GM18517 (cell line): ENCODE measurements around the gene CLASP1.
"Not testable (repeated sequence)": the region's sequence is repeated elsewhere in the genome, so short reads cannot be mapped to it uniquely, and the experiment has no call there.

Experiments used
- ATAC-seq: cut with Tn5 transposase; IDR thresholded peaks from one replicate; pipeline ENCODE4 v1.9.1; 2021; ENCODE audit warnings: mild to moderate bottlenecking, moderate library complexity; ENCODE audit not compliant: unreplicated experiment

CLASP1 gene

DNA sequence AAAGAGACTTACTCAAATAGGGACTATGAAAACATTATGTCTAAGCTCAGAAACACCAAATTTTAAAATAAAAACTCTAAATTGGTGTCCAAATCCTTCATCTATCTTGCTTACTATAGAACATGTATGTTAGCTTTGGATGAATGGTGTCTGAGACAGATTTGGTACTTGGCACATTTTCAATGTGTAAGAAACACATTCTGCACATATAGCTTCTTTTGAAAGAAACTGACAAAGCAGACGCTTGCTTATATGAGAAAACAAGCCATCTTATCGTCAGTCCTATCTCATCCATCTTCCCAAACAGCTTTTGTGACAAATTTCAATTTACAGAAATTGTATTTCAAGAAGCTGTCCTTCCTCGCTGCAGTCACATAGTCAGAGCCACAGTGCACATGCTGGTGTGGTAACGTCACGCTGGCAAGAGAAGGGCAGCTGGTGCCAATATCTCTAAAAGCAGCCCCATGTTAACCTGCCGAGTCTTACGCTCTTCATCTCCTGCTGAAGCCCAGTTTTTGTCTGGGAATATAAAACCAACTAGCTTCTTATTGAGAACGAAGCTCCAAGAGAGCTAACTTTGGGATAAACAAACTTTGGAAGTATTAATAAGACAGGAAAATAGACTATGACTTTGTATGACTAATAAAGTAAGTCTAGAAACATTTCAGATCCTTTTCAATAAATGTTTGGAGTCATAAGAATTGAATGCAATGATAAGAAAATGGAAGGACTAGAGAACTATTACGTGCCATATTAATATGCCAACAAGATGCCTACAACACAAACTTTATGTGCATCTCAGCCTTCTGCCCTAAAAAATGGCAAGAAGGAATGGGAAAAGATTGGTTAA, 289.3 kb downstream of the CLASP1 start:
- no peak for ATAC-seq

DNA sequence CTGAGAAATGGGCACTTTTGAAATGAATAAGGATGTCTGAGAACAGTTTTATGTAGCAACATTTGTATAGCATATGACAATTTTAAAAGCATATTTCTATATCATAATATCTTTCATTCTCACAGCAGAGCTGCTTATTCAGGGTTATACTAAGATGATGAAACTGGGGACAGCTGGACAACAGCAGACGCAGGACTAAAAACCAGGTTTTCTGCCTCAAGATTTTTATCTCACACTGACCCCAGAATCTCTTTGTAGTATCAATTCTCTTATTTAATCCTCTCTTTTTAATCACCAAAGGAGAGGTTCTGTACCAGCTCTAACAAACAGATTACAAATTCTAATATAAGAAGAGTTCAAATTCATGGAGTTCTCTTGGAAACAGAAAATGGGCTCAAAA, 290.1 kb downstream of the CLASP1 start:
- no peak for ATAC-seq

DNA sequence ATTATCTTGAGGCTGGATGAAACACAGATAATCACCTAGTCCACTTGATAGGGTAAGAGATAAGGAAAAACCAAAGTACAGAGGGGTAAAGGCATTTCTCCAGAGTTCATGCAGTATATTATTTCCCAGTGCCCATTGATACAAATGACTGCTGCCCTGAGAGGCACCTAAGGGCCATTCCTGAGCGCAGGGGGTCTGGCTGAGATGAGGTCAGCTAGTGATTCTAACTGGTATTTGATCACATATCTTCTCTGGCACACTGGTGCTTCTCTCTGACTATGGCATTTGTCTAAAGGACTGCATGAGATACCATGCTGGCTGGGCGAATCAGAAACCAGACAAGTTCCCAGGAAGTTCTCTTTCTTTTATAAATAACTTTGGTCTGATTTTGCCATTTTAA, 291.0 kb downstream of the CLASP1 start:
- no peak for ATAC-seq

DNA sequence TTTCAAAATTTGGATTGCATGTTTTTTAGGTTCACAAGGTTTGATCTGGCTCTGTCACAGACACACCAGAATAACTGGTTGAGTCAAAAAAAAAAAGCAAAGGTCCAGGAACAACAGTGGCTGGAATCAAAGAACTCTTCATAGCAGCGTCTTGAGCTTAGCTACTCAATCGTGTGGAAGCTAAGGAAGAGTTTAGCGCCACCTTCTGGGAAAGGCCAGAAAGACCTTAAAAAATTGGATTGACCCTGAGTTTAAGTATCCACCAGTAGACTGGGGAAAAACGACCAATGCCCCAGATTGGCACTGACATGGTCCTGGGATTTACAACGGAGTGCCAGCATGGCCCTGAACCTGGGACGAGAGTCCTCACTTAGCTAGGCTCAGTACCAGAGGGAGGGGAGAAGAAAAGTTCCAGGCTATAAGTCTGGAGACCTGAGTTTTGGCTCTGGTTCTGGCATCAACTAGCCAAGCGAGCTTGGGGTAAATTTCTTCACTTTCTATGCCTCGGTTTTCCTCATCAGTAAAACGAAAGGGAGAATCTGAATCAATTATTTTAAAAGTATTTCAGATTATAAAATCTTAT, 293.1 kb downstream of the CLASP1 start:
- ATAC-seq: no peak

DNA sequence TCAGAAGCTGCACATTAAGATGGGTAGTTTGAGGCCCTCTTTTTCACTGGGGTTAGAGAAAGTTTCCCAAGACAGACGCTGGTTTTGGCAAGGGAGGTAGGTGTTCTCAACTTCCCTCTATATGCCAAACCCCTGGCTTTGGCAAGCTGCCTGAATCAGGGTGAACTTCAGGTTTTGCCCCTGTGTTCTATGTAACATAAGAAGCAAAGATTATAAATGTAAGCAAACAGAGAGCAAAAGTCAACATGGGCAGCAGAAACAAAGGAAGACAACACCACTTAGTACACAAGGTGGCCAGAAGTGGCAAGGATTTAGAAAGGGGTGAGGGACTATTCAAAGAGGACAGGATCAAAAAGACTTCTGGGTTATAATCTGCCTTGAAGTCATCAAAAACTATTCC, 293.8 kb downstream of the CLASP1 start:
- ATAC-seq: no peak

DNA sequence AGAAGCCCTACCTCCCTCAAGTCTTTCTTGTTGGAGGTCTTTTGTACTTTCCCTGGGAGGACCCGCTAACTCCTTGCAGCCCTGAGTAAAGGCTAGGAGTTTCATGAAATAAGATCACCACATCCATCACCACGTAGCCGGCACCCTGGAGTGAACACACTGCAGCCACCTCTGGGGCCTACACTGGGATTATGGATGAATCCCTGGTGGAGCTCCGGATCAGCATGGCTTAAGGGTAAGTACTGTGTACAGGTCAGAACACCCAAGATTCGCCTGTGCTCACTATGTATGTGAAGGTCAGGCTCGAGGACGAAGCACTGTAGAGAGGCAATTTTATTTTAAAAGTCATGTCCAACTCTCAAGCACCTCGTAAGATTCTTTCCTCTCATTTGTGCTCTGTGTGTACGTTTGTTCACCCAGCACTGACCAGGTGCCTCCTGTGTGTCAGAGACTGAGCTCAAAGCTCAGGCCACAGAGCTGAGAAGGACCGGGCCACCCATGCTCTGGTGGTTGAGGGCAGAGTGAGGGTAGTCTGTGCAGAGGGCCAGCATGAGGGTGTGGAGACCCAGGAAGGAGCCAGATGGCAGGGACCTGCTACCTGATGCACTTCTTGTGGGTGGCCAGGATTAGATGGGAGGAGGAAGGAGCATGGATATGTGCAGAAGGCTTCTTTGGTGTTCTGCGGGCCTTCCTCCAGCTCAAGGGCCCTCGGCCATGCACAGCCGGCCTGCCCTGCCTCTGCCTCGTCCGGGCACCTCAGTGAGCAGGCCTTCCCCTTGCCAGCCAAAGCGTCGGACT, 297.5 kb downstream of the CLASP1 start:
- no peak for ATAC-seq

DNA sequence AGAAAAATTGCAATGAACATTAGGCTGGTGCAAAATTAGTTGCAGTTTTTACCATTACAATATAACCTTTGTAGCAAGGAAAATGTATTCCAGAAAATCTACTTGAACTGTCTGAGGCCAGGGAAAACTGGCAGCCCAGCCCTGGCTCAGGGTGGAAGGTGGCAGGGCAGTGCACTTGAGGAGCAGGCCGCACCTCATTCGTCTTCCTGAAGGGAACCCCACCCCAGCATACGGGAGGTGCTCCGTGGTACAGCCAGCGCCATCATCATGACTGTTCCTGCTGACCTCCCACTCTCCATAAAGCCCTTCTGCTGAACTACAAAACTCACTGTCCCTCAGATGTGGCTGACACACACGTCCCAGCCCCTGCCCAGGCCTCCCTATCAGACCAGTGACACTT, 298.4 kb downstream of the CLASP1 start:
- no peak for ATAC-seq

DNA sequence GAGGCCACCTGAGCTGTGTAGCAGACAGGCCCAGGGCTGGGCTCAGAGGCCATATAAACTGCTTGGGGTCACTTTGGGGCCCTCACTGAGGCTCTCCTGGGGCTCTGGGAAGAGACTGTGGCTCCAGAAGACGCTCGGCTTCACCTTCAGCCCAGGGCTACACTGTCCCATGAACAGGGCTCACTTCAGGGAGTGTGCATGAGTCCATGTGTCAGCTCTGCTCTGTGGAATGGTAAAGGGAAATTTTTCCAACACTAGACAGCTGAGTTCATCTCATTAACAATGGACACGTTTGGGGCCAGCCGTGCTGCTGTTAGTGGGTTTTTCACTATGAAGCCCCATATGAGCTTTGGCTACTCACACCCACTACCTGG, 298.9 kb downstream of the CLASP1 start:
- no peak for ATAC-seq

DNA sequence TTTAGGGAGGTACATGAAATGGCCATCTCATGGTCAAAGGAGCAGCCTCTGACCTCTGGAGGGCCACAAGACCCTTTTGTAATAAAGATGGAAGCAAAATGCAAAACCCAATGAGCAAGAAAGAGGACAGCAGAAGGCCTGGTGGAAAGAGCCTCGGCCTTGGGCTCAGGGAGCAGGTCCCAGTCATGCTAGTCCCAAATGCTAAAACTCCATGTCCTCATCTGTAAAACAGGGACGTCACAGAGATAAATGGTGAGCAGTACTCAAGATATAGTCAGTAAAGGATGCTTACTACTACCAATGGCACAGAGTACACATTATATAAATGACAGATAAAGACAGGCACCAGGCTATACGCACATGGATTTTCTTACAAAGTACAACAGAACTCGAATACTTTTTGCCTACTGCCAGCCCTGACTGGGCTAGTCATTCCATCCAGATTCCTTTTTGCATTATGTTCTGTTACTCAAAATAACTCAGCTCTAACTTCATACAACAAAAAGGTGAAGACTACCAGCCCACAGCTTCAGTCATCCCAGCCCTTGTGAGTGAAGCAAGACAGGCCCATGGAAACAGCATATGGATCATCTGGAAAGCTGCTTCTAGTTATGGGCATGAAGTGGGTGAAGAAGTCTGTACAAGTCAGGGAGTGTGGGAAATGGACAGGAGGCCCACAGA, 299.4 kb downstream of the CLASP1 start:
- ATAC-seq: no peak

DNA sequence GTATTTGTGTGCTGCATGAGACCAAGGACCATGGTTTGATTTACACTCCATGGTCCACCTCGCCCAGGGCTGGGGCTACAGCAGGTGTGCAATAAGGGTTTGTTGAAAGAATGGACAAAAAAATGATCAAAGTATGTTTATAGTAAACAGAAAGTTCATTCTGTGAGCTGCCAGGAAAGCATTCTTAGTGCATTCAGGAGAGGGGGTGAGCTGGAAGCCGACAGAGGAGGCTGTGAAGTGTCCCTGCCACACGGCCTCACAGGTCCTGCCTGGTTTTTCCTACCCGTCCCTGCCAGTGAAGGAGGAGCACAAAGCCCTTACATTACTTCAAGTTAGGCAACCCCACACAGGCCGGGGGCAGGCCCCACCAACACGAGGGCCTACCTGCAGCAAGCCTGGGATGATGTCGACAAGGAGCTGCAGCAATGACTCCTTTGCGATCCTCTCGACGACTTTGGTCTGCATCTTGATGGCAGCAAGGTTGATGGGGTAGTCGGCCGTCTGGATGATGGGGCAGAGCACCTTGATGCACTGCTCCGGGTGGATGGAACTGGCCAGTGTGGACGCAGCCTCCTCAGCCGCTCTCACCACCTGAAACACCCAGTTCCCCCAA, 301.0 kb downstream of the CLASP1 start:
- ATAC-seq: no peak

DNA sequence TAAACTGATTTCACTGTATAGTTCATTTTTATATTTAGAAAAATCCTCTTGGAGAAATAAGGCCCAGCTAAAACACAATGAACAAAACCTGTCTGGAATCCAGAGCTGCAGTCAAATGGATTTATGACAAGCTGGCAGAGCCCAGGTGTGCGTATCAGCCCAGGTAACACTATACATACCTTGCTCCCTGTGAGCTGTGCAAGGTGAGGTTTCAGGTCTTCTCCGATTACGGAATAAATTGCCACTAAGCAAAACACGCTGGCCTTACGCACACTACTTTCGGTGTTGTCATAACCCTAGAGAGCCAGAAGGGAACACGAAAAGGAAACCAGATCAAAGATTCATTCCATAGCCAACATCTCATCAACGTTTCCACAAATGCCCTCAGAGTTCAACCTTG, 302.4 kb downstream of the CLASP1 start:
- ATAC-seq: no peak

DNA sequence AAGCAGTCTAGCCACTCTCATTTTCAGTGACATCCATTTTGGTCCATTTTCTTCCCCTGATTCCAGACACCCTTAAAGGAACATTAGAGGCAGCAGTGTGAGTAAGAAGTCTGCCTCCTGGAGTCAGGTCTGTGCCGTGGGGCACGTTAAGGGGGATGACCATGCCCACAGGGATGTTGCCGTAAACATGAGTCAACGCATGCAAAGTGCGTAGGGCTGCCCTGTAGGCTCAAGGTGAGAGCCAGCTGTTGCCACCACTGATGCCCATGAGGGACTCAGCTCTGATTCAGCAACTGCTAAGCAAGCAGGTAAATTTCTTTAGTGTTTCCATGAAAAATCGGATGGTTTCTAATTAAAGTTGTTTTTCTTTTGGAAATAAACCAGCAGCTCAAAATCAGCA, 302.9 kb downstream of the CLASP1 start:
- ATAC-seq: no peak

DNA sequence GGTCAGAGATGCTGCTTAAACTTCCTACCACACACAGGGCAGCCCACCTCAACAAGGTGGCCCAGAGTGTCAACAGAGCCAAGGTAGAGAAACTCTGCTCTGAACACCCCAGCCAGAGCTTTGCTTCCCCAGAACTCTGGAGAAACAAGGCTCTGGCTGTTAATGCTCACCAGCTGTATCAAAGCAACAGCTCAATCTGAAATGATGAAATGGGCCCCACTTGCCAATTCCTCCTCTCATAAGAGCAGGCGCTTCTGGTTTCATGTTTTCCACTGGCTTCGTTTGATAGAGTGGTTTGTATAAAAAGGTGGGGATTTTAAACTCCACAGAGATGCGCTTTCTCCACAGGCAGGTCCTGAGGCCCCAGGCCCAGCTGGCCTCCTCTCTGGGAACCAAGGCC, 303.4 kb downstream of the CLASP1 start:
- ATAC-seq: no peak

DNA sequence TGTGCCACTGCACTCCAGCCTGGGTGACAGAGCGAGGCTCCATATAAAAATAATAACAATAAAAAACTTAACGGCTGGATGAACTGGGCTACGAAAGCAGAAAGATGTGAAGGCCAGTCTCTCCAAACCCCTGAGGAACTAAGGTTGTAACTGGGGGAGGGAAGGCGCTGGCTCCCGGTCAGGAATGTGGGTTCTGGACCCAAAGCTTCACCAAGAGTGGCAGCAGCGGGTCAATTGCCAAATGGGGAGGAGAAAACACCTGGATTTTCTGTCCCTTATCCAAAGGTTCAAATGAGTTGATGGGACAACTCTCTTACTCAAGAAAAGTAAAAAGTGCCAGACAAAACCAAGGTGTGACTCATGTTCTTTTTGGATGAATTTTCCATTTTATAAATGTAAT, 304.2 kb downstream of the CLASP1 start:
- no peak for ATAC-seq

DNA sequence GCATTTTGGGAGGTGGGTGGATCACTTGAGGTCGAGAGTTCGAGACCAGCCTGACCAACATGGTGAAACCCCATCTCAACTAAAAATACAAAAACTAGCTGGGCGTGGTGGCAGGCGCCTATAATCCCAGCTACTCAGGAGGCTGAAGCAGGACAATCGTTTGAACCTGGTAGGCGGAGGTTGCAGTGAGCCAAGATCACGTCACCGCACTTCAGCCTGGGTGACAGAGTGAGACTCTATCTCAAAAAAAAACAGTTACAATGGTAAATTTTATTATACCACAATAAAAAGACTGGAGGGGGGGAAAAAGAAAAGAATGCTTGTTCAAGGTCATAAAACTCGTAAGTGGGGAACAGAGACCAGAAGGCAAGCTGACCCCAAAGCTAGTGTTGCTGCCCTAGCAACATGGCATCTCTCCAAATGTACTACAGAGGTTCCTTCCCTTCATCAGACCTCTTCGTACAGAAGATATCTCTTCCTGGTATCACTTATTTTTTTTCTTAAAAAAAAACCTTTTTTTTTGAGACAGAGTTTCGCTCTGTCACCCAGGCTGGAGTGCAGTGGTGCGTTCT, 305.3 kb downstream of the CLASP1 start:
- ATAC-seq: not testable (repeated sequence)

DNA sequence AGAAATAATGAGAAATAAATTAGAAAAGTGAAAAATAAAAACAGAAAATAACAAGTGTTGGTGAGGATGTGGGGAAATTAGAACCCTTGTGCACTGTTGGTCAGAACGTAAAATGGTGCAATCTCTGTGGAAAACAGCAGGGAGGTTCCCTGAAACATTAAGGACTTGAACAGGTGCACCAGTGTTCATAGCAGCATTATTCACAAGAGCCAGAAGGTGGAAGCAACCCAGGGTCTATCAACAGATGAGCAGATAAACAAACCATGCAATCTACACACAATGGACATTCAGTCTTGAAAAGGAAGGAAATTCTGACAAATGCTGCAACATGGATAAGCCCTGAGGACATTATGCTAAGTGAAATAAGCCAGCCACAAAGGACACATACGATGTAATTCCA, 306.1 kb downstream of the CLASP1 start:
- no peak for ATAC-seq

DNA sequence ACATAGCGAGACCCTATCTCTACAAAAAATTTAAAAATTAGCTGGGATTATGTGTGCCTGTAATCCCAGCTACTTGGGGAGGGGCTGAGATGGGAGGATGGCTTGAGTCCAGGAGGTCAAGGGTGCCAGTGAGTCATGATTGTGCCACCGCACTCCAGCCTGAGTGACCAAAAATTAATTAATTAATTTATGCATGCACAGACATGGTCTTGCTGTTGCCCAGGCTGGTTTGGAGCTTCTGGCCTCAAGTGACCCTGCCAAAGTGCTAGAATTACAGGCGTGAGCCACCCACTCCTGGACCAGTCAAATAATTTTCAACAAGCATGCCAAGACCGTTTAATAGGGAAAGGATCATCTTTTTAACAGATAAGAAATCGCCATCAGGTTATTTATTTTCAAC, 306.5 kb downstream of the CLASP1 start:
- no peak for ATAC-seq

DNA sequence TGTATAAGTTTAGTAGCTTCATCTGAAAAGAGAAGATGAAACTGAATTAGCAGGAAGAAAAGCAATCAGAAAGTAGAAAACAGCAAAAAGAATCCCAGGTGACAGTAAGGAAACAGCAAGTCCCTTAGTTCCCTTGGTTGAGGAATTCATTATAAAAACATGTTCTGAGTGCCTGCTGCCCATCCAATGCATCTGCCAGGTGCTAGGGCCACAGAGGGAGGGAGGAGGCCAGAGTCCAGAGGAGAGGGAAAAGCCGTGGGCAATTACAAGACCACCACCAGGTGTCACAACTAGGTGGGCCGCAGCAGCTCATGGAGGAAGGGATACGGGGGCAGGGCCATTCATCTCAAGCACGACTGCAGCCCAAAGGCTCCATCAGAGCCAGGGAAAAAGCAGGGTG, 308.3 kb downstream of the CLASP1 start:
- ATAC-seq: no peak

DNA sequence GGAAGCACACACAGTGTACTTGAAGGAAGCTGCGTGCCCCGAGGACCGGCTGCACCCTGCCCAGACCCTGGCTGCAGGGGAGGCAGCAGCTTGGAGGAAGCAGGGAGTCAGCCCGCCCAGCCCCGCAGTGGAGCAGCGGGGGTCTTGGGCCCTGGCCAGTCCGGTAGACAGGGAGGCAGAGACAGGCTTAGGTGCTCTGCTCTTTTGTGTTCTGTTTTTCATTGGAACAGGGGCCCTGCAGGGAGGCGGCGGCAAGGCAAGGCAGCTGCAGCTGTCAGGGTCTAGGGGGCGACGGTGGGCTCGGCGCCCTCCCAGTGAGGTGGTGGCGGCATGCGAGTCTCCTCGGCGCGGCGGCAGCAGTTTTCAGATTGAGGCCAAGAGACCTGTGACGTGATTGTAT, 311.0 kb downstream of the CLASP1 start:
- ATAC-seq: no peak

DNA sequence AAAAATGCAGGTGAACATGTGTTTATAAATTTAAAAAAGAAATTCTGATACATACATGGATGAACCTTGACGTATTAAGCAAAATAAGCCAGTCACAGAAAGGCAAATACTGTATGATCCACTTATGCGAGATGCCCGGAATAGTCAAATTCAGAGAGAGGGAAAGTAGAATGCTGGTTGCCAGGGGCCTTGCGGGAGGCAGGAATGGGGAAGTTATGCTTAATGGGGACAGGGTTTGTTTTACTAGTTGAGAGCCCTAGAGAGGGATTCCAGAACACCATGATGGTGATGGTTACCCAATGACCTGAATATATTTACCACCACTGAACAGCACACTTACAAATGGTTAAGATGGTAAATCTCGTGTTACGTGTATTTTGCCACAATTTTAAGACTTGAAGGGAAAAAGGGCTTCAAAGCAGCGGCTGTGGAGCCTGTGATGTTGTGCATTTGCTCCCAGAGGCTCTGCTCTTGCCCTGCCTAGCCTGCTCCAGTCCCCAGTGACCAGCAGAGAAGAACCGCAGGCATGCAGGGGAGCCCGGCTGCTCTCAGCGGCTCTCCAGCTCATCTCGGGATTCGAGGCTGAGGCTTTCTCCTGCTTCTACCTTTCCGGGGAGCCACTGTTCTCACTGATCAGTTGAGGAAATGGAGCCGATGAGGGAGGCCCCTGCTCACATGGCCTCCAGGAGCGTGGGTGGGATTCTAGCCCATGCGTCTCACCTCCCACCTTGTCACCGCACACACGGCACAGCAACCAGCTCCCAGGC, 312.6 kb downstream of the CLASP1 start:
- no peak for ATAC-seq
